HG02610 (cell line): ENCODE measurements around the gene TRIP6.
A peak's percentile ranks its signal among the peaks of the same experiment; 100 is the strongest.

Source experiments
- ATAC-seq: cut with Tn5 transposase; IDR thresholded peaks from one replicate; pipeline ENCODE4 v1.9.1; 2021; ENCODE audit warnings: mild to moderate bottlenecking, moderate library complexity; ENCODE audit not compliant: unreplicated experiment

Gene TRIP6

DNA sequence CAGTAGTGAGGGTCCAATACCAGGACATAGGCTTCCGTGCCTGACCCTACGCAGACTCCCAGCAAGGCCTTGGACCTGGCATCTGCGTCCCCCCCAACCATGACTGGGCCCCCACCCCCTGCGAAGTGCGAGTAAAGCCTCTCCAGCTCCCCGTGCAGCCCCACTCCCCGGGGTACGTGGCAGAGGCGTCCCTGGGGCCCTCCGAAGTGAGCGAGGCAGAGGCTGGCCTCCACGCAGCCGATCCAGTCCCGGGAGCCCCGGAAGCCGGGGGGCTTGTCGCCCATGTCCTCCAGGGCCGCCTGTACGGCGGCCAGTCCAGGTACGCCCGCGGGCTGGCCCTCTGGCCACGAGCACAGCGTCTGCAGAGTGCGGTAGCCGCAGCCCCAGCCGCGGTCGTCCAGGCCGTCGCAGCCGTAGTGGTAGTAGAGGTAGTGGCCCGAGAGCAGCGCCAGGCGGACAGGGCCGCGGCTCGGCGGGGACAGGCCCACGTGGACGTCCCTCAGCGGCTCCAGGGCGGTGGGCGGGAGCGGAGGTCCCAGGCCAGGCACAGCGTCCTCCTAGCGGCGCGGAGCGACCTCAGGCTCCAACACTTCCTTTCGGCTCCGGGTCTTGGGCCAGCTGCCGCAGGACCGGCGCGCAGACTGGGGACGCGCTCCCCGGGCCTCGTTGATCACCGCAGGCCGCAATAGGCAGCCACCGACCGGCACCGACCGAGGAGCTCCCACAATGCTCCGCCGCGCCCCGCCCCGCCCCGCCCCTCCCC is 22.0 kb downstream of the TRIP6 start, which contains the start of gene UFSP1:
Gene UFSP1 (minus strand): TSS at position 728 of the 763 bp plus-strand sequence. CDS start 444 bp downstream, at position 284.
- peak; percentile 21 for ATAC-seq

- ATAC-seq: no peak
These were observed 23.7 kb downstream of the TRIP6 start for GRCh38 chr7:100890653-100891567.

GRCh38 chr7:100891568-100892247 is 24.5 kb downstream of the TRIP6 start:
- no peak for ATAC-seq

DNA sequence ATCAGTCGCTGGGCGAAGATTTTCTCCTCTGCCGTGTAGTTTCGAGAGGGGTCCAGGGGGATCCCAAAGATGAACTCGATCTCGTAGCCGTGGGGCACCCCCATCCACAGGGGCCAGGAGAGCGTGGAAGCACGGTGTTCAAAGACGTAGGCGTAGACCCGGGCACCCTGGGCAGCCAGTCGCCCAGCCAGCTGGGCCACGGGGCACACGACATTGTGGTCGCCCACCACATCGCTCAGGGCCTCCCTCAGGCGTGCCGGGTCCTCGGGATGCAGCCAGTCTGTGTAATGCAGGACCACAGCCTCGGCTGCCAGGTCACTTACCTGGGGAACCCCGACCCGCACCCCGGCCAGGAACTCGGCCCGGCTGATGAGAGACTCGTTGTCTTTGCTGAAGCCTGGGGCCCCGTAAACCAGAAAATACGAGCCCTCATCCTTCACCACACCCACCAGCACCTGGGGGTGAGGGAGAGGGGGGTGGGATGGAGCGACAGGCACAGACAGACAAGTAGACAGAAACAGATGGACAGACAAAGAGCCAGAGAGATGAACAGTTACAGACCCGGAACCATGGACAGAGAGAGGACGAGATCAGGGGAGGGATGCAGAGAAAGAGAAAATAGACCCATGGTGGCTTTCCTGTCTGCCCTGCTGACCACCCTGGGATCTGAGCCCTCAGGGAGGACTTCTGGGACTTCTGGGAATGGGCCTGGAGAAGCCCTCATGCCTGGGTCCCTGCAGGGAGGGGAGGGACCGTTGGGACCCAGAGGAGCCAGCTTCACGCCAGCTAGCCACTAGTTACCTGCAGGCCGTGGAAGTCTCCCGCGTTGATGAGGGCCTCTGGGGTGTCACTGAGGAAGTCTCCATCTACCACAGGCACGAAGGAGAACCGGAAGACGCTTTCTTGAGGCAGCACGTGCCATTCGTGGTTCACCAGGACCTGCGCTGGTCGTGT is 25.5 kb downstream of the TRIP6 start:
- ATAC-seq: no peak

DNA sequence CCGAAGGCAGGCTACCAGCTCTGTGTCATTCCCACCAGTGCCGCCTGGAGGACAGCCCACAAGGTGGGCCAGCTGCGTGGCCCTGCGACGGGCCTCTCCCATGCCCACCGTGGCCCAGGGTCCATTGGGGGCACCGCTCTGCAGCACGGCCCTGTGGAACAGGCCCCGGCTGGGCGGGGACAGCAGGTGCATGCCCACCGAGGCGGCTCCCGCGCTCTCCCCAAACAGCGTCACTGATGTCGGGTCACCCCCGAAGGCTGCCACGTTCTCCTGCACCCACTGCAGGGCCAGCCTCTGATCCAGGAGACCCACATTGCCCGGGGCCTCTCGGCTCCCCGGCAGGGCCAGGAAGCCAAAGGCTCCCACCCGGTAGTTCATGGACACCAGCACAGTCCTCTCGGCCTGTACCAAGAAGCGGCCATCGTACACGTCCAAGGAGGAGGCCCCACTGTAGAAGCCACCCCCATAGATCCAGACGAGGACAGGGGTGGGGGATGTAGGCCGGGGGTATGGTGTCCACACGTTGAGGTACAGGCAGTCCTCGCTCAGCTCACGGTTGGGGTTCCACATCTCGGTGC is 26.2 kb downstream of the TRIP6 start:
- ATAC-seq: no peak

DNA sequence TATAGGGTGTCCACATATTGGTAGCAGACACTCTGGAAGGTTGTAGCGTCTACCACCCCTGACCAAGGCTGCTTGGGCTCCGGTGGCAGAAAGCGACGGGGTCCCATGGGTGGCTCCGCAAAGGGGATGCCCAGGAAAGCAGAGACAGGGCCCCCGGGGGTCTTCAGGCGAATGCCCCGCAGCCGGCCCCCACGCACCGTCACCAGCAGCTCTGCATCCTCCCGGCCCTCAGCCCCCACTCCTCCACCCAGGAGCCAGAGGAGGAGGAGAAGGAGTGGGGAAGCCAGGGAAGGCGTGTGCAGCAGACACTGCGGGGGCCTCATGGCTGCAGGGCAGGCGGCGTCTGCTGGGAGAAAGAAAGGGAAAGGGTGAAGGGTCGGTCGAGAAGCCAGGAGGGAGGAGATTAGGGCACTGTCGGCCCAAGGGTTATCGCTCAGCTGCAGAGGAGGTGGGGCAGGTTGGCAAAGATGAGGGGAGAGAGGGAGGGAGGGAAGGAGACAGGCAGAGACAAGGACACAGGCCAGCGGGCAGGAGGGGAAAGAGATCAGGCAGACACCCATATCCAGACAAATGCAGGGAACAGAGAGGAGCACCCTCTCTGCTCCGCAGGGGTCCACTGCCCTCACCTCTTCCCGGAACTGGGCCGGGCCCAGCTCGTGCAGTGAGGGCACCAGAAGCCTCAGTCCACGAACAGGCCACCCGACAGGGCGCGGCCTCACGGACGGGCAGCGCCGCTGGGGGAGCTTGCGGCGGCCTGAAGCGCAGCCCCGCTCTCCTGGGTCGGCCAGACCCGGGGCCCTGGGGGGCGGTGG is 26.9 kb downstream of the TRIP6 start:
- ATAC-seq: no peak

- no peak for ATAC-seq
These were observed 27.9 kb downstream of the TRIP6 start for GRCh38 chr7:100894860-100895700.

DNA sequence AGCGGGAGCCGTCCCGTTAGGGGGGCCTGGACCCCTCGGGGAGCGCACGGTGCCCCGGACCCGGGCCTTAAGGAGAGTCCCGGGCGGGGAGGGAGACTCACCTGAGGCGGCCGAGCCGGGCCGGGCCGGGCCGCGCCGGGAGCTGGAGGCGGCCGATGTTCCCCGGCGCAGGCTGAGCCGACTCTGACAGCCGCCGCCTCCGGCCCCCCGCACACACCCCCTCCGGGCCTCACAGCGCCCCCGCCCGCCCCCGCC is 28.4 kb downstream of the TRIP6 start, which contains the start of gene ACHE:
Gene ACHE (minus strand): TSS at position 188 of the 255 bp plus-strand sequence. CDS start 1,656 bp downstream, outside the sequence.
- no peak for ATAC-seq

GRCh38 chr7:100895956-100896731 is 29.0 kb downstream of the TRIP6 start:
- no peak for ATAC-seq

DNA sequence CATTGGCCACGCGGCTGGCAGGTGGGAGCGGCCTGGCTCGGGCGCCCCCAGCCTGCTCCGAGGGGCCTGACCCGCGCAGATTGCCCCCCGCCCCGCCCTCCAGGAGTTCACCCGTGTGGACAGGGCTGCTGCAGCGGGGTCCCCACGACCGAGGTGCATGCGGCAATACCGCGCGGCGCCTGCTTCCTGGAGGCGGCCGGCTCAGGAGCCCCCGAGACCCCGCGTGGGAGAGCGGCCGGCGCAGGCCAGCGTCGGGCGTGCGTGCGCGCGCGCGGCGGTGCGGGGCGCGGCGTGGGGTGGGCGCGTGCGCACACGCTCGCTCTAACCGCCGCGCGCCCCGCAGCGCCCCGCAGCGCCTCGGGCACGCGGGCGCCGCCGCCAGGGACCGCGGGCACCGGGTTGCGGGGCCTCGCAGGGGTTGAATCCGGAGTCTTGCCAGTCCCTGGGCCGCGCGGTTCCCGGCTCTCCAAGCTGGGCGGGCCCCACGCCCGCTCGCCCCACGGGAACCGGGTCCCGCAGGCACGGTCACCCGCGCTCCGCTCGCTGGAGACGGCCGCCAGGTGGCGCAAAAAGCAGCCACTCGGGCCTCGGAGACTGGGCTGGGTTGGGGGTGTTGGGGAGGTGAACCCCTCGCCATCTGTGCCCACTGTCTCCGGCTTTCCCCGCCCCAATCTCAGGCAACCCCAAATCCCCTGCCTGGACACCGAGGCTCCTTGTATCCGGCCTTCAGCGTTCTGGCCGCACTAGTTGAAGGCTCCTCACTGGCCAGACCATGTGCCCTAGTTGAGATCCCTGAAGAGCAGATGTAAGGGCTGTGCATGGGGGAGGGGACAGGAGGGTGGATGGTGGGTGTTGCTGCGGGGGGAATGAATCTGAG is 29.8 kb downstream of the TRIP6 start:
- no peak for ATAC-seq

- ATAC-seq: no peak
These were observed 30.7 kb downstream of the TRIP6 start for GRCh38 chr7:100897772-100898454.

- no peak for ATAC-seq
These were observed 32.2 kb downstream of the TRIP6 start for GRCh38 chr7:100899432-100899831.

- ATAC-seq: no peak
These were observed 33.8 kb downstream of the TRIP6 start for GRCh38 chr7:100900978-100901377.

DNA sequence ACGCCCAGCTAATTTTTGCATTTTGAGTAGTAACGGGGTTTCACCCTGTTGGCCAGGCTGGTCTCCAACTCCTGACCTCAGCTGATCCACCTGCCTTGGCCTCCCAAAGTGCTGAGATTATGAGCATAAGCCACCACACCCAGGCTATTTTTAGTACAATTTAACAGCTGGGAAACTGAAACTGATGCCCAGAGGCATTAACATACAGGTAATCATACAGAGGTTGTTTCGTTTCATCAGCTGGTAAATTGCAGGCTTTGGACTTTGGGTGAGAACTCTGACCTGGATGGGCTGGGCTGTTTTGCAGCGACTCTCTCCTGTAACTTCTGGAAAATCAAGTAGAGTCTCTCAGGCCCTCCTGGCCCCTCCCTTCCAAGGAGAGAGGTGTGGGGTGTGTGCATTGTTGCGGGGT is 34.7 kb downstream of the TRIP6 start:
- no peak for ATAC-seq

- no peak for ATAC-seq
These were observed 35.5 kb downstream of the TRIP6 start for GRCh38 chr7:100902638-100903037.

GRCh38 chr7:100908512-100908911 is 41.3 kb downstream of the TRIP6 start:
- no peak for ATAC-seq
